AG04449 (cell line): ENCODE measurements around the gene PUS3.

Source experiments
- CTCF ChIA-PET: fragments of 350-600 bp; formaldehyde crosslinking; extraction: SDS; loops from one replicate; lab custom pipeline; 2021; ENCODE audit warnings: antibody characterized with exemption; lab: Yijun Ruan, JAX
- POLR2A ChIA-PET: fragments of 400-600, 350-600 bp; formaldehyde crosslinking; extraction: SDS; loops from one replicate; lab custom pipeline; 2020; ENCODE audit warnings: antibody characterized with exemption, inconsistent platforms; lab: Yijun Ruan, JAX
- DNase-seq: peaks from one replicate; pipeline ENCODE4 v3.0.0-alpha.2; 2010; ENCODE audit warnings: low read depth, low spot score
- H3K4me3 ChIP-seq: 2 replicates; pipeline ENCODE4 v1.5.1; 2011; ENCODE audit warnings: low read depth, mild to moderate bottlenecking, control low read depth, low read length
- TF ChIP-seq, protein P1 (sequence below): IDR thresholded peaks from one replicate; pipeline ENCODE4 v1.5.1; 2011; ENCODE audit warnings: mild to moderate bottlenecking, moderate library complexity, low read length, control low read depth, inconsistent platforms; ENCODE audit not compliant: insufficient read depth; ENCODE audit errors: missing control alignments

Gene PUS3

DNA sequence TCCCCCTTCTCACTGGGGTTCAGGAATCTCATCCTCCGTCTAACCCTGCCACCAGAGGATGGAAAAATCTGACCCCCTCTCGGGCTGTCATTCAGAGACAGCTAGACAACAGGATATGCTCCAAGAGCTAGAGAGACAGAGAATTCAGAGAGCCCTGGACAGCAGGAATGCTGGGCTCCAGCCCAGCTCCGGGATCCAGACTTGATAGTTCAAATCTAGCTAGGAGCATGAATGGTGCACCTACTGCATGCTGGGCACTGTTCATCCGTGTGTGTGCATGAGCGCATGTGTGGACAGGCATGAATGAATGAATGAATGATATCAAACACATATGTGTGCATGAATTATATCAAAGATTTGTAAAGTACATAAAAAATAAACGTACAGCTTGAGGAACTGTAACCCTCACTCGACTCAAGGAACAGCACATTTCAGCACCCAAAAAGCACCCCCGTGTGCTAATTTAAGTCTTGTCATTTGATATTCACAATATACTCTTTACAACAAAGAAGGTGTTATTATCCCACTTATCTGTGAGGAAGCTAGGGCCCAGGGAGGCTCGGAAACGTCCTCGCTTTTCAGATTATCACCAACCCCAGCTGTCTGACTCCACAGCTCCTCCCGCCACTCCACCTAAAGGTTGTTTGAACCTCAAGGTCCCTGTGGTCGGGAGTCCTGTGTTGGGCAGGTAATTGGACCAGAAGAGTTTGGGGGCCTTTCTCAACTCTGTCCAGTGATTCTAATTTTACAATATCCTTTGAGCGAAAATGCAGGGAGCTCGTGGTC, 42.2 kb upstream of the PUS3 start:
- ChIA-PET CTCF (interaction anchor here (1.1 to 8.8 kb wide), 3 partner anchors 16 to 249 kb away, joined by 4 to 109 read pairs (median 4); no protein-coding TSS in a partner anchor), POLR2A (no interaction called here)
- no peak overlapping the region for H3K4me3 ChIP-seq
- DNase-seq: no peak
- TF ChIP-seq, protein P1, sequence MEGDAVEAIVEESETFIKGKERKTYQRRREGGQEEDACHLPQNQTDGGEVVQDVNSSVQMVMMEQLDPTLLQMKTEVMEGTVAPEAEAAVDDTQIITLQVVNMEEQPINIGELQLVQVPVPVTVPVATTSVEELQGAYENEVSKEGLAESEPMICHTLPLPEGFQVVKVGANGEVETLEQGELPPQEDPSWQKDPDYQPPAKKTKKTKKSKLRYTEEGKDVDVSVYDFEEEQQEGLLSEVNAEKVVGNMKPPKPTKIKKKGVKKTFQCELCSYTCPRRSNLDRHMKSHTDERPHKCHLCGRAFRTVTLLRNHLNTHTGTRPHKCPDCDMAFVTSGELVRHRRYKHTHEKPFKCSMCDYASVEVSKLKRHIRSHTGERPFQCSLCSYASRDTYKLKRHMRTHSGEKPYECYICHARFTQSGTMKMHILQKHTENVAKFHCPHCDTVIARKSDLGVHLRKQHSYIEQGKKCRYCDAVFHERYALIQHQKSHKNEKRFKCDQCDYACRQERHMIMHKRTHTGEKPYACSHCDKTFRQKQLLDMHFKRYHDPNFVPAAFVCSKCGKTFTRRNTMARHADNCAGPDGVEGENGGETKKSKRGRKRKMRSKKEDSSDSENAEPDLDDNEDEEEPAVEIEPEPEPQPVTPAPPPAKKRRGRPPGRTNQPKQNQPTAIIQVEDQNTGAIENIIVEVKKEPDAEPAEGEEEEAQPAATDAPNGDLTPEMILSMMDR: no peak

DNA sequence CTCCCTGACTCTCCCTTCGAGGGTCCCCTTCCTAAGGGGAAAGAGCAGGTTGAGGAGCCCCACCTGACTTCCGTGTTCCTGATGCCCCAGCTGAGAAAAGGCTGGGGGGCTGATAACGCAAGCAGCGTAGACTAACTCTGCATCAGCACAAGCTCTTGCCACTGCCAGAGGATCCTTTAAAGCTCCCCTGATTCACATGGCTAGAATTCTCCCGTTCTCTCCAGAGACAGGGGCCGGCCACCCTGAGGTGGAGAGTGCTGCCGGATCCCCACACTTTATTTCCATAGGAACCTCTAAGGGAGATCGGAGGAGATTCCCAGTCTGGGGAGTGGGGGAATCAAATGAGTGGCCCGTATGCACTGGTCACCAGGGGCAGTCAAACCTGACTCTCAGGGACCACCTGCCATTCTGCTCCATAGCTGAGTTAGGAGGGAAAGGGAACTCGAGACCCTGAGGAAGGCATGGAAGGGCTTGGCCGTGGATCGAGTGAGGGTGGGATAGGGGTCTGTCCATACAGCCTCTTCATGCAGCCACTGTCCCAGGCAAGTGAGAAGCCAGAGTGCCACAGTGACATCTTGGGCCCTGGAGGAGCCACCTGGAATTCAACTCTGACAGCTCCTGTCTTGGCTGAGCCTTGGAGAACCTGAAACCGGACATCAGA, 41.5 kb upstream of the PUS3 start:
- ChIA-PET CTCF (interaction anchor here (1.1 to 8.8 kb wide), 3 partner anchors 15 to 250 kb away, joined by 4 to 109 read pairs (median 4); no protein-coding TSS in a partner anchor), POLR2A (interaction anchor here (0.7 kb wide), 1 partner anchor 263 kb away, joined by 3 read pairs; no protein-coding TSS in a partner anchor)
- H3K4me3 ChIP-seq: no peak overlapping the region
- TF ChIP-seq, protein P1: no peak
- DNase-seq: no peak

DNA sequence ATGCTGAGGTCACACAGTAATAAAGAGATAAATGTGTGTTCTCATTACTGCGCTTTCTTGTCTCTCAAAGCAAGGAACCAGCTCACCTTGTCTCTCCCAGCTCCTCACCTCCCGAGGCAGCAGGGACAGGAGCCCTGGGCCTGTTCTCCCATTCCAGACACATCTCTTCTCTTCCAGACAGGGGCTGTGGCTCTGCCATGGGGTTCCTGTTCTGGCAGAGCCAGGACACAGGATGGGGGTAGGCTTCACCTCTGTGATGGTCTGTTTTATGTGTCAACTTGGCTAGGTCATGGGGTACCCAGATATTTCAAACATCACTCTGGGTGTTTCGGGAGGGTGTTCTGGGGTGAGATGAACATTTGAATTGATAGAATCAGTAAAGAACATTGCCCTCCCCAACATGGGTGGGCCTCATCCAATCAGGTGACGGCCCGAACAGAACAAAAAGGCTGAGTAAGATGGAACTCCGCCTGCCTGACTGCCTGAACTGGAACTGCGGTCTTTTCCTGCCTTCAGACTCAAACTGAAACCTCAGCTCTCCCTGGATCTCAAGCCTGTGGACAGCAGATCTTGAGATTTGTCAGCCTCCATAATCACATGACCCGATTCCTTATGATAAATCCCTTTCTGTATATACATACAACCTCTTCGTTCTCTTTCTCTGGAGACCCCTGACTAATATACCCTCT, 40.8 kb upstream of the PUS3 start:
- CTCF ChIA-PET: interaction anchor here (1.1 to 8.8 kb wide), 9 partner anchors 14 to 255 kb away, joined by 3 to 109 read pairs (median 6); no protein-coding TSS in a partner anchor
- DNase-seq: no peak
- H3K4me3 ChIP-seq: no peak overlapping the region
- TF ChIP-seq, protein P1: no peak
- POLR2A ChIA-PET: interaction anchor here (0.7 kb wide), 1 partner anchor 264 kb away, joined by 3 read pairs; no protein-coding TSS in a partner anchor

DNA sequence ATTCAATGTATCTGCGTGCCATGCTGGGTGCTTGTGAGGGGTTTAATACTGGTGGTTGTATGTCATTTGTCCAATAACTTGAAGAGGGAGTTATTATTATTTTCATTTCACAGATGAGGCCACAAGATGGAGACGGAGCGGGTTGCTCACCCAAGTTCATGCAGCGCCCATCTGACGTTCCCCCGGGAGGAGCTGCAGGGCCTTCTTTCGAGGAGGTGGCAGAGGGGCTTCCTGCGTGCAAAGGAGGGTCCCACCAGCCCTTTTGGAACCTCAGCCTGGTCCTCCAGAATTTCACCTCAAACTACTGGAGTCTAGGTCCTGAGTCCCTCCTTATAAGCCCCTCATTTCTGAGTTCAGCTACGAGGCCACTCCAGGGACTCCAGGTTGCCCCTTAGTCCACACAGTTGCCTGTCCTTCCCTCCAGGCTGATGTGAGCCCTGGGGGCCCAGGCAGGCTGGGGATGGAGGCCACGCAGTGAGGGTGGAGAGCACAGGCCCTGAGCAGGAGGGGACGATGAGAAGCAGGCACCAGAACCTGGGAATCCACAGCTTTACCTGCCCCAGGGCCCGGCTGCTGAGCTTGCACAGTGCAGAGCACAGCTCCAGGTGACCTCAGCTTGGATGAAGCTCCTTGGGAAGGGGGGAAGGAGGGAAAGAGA, 39.9 kb upstream of the PUS3 start:
- no peak for DNase-seq
- no peak overlapping the region for H3K4me3 ChIP-seq
- ChIA-PET CTCF (interaction anchor here (0.8 to 8.8 kb wide), 12 partner anchors 8 to 256 kb away, joined by 3 to 109 read pairs (median 6); no protein-coding TSS in a partner anchor), POLR2A (no interaction called here)
- TF ChIP-seq, protein P1: no peak

DNA sequence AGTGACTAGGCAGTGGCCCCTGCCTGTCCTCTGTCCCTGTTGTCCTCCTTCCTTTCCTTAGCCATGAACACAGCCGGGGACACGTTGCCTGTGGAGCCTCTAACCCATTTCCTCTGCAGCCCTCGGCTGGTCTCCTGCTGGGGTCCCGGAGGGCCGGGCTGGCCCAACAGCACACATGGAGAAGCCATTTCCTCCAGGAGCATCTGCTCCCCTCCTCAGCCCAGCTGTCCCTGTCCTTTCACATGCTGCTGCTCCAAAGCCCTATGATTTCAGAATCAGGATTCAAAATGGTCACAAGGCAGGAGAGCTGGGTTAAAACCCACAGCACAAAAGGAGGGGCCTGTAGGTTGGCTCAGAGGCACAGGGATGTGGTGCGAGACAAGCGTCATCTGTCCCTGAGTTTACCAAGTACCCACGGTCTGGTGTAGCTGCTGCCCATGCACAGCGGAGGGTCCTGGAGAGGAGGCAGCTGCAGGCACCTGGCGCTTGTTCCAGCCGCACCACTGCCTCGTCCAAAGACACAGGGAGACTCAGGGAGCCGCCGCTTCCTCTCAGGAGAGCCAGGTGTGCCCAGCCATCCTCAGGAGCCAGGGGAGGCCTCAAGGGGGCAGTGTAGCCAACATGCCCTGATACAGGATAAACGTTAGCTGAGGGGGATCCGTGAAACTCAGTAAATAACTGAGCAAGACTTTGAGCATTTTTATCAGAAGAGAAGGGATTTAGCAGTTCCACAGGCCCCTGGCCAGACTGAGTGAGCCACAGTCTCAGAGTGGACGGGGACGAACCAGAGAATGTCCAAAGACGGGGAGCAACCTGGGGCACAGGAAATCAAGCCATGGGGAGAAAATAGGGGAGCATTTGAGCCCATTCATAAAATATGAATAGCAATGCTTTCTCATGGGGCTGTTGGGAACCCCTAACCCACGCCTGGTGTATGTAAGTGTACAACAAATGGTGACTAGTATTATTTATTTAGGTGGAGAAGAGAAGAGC, 38.9 kb upstream of the PUS3 start:
- TF ChIP-seq, protein P1: peak; percentile 77
- H3K4me3 ChIP-seq: no peak overlapping the region
- DNase-seq: no peak
- ChIA-PET CTCF (interaction anchor here (0.8 to 8.8 kb wide), 11 partner anchors 8 to 256 kb away, joined by 3 to 109 read pairs (median 6); no protein-coding TSS in a partner anchor), POLR2A (no interaction called here)
